Karpas-422 (cell line): ENCODE data around the gene PPEF2. TPM values are rescaled to one million over a fixed set of nuclear protein-coding genes. Genes with fewer than 3 reads are reported as not detected.

Source experiments
- DNase-seq: peaks from one replicate; pipeline ENCODE4 v3.0.0-alpha.2; 2015
- H2AFZ ChIP-seq: fragments of 200-600 bp; sonication (generic); 2 replicates; pipeline ENCODE4 v1.6.1; 2014; ENCODE audit warnings: antibody characterized with exemption, low read length, mixed read lengths
- H3K27ac ChIP-seq: fragments of 200-600 bp; sonication (generic); 2 replicates; pipeline ENCODE4 v1.5.1; 2014; ENCODE audit warnings: mild to moderate bottlenecking, low read length, moderate library complexity
- H3K27me3 ChIP-seq: fragments of 200-600 bp; sonication (generic); 2 replicates; pipeline ENCODE4 v1.6.1; 2014; ENCODE audit warnings: low read length, mixed read lengths
- H3K36me3 ChIP-seq: fragments of 200-600 bp; sonication (generic); 2 replicates; pipeline ENCODE4 v1.6.1; 2014; ENCODE audit warnings: low read length, mixed read lengths; ENCODE audit not compliant: insufficient read depth
- H3K4me1 ChIP-seq: fragments of 200-600 bp; sonication (generic); 2 replicates; pipeline ENCODE4 v1.6.1; 2014; ENCODE audit warnings: mild to moderate bottlenecking, low read length, mixed read lengths
- H3K4me2 ChIP-seq: fragments of 200-600 bp; sonication (generic); 2 replicates; pipeline ENCODE4 v1.6.1; 2014; ENCODE audit warnings: low read length, low read depth, mild to moderate bottlenecking; ENCODE audit not compliant: poor library complexity, severe bottlenecking
- H3K4me3 ChIP-seq: fragments of 200-600 bp; sonication (generic); 2 replicates; pipeline ENCODE4 v1.5.1; 2014; ENCODE audit warnings: mild to moderate bottlenecking, antibody characterized with exemption, low read length, mixed read lengths
- H3K79me2 ChIP-seq: fragments of 200-600 bp; sonication (generic); 2 replicates; pipeline ENCODE4 v1.6.1; 2014; ENCODE audit warnings: mild to moderate bottlenecking, low read length, mixed read lengths
- H3K9ac ChIP-seq: fragments of 200-600 bp; sonication (generic); 2 replicates; pipeline ENCODE4 v1.6.0; 2014; ENCODE audit warnings: low read length
- H3K9me2 ChIP-seq: fragments of 200-600 bp; sonication (generic), shearing (Covaris generic); replicated peaks from 2 replicates; pipeline ENCODE4 v1.6.0; 2014; ENCODE audit warnings: mild to moderate bottlenecking, low read length, moderate library complexity; ENCODE audit not compliant: insufficient read depth
- H3K9me3 ChIP-seq: fragments of 300-700, 200-600 bp; sonication (generic); 2 replicates; pipeline ENCODE4 v1.6.1; 2014; ENCODE audit warnings: low read length, mixed read lengths
- H4K20me1 ChIP-seq: fragments of 200-600 bp; sonication (generic); 2 replicates; pipeline ENCODE4 v1.6.1; 2014; ENCODE audit warnings: mild to moderate bottlenecking, antibody characterized with exemption, low read length, low read depth; ENCODE audit not compliant: insufficient read depth
- small RNA-seq: library from RNA; depleted of rRNA; stranded (forward); fragments of <200 nt; gene quantifications from one replicate; pipeline ENCODE3, GENCODE V24; 2014
- total RNA-seq: library from RNA; depleted of rRNA; stranded (reverse); fragments of >200 nt; shearing (Covaris generic); gene quantifications from 2 replicates; pipeline ENCODE4 v1.2.3, GENCODE V29; 2014; ENCODE audit warnings: low replicate concordance; rRNA removed

The PPEF2 gene
- total RNA-seq, 1 experiment from 2014 or later = not detected

- H3K4me2 ChIP-seq = no peak overlapping the region
- no peak overlapping the region for H3K9ac ChIP-seq
- H3K4me3 ChIP-seq = no peak overlapping the region
- H3K79me2 ChIP-seq = no peaks in the 10 kb centered on the region
- no peak overlapping the region for H3K27ac ChIP-seq
- no peaks in the 10 kb centered on the region for H3K36me3 ChIP-seq
- H2AFZ ChIP-seq = no peak overlapping the region
- H3K27me3 ChIP-seq = no peaks in the 10 kb centered on the region
- DNase-seq = no peak
- H3K9me3 ChIP-seq = no peaks in the 10 kb centered on the region
- H3K9me2 ChIP-seq = no peaks in the 10 kb centered on the region
- H3K4me1 ChIP-seq = no peaks in the 10 kb centered on the region
- H4K20me1 ChIP-seq = no peaks in the 10 kb centered on the region
These were observed 81.0 kb downstream of the PPEF2 start for GRCh38 chr4:75821216-75821615.

- Histone ChIP-seq H3K9ac (no peak overlapping the region), H2AFZ (no peak overlapping the region), H3K4me3 (no peak overlapping the region), H3K9me2 (no peaks in the 10 kb centered on the region), H3K79me2 (no peaks in the 10 kb centered on the region), H4K20me1 (no peaks in the 10 kb centered on the region), H3K27me3 (no peaks in the 10 kb centered on the region), H3K36me3 (no peaks in the 10 kb centered on the region), H3K4me2 (no peak overlapping the region), H3K4me1 (no peaks in the 10 kb centered on the region), H3K9me3 (no peaks in the 10 kb centered on the region), H3K27ac (no peak overlapping the region)
- DNase-seq = no peak
These were observed 81.6 kb downstream of the PPEF2 start for GRCh38 chr4:75820676-75821075.

- H3K4me2 ChIP-seq = no peak overlapping the region
- H3K36me3 ChIP-seq = no peaks in the 10 kb centered on the region
- H3K4me3 ChIP-seq = no peak overlapping the region
- no peaks in the 10 kb centered on the region for H4K20me1 ChIP-seq
- DNase-seq = no peak
- no peak overlapping the region for H3K27ac ChIP-seq
- no peak overlapping the region for H3K9ac ChIP-seq
- H3K9me3 ChIP-seq = no peaks in the 10 kb centered on the region
- H3K9me2 ChIP-seq = no peaks in the 10 kb centered on the region
- H3K79me2 ChIP-seq = no peaks in the 10 kb centered on the region
- H3K27me3 ChIP-seq = no peaks in the 10 kb centered on the region
- H3K4me1 ChIP-seq = no peaks in the 10 kb centered on the region
- no peak overlapping the region for H2AFZ ChIP-seq
These were observed 82.1 kb downstream of the PPEF2 start for GRCh38 chr4:75820197-75820596.

- no peaks in the 10 kb centered on the region for H3K9me3 ChIP-seq
- H3K4me3 ChIP-seq = no peak overlapping the region
- no peaks in the 10 kb centered on the region for H3K4me1 ChIP-seq
- no peak overlapping the region for H2AFZ ChIP-seq
- peaks cover 3% of the 10 kb centered on the region; the same call in 1 of the 2 replicates for H3K36me3 ChIP-seq
- H3K9me2 ChIP-seq = no peaks in the 10 kb centered on the region
- no peak overlapping the region for H3K9ac ChIP-seq
- no peaks in the 10 kb centered on the region for H3K79me2 ChIP-seq
- no peaks in the 10 kb centered on the region for H3K27me3 ChIP-seq
- no peaks in the 10 kb centered on the region for H4K20me1 ChIP-seq
- DNase-seq = no peak
- no peak overlapping the region for H3K27ac ChIP-seq
- H3K4me2 ChIP-seq = no peak overlapping the region
These were observed 83.1 kb downstream of the PPEF2 start for GRCh38 chr4:75819121-75819520.

GRCh38 chr4:75817901-75818300 is 84.4 kb downstream of the PPEF2 start:
- Histone ChIP-seq H3K79me2 (no peaks in the 10 kb centered on the region), H3K4me1 (no peaks in the 10 kb centered on the region), H3K27me3 (no peaks in the 10 kb centered on the region), H2AFZ (no peak overlapping the region), H3K9me2 (no peaks in the 10 kb centered on the region), H3K36me3 (peaks cover 3% of the 10 kb centered on the region; the same call in 1 of the 2 replicates), H3K4me2 (no peak overlapping the region), H3K9me3 (no peaks in the 10 kb centered on the region), H4K20me1 (no peaks in the 10 kb centered on the region), H3K27ac (no peak overlapping the region), H3K9ac (no peak overlapping the region), H3K4me3 (no peak overlapping the region)
- no peak for DNase-seq

Small RNAs within 50 kb of the gene (small RNA-seq; reads per million reads assigned to genes)
- 0.12 reads per million for gene RNU2-16P

Other genes with a start within 250 kb of the PPEF2 start
- gene G3BP2, start 229.0 kb downstream of the PPEF2 start, total RNA-seq = 50.5 and 81.0 TPM in 2 replicates
- 20.2 and 26.2 TPM in 2 replicates for gene USO1, start 177.9 kb downstream of the PPEF2 start, total RNA-seq
- 13.8 and 15.1 TPM in 2 replicates for gene NAAA, start 38.6 kb upstream of the PPEF2 start, total RNA-seq
- 24.9 and 27.3 TPM in 2 replicates for gene SDAD1, start 88.5 kb upstream of the PPEF2 start, total RNA-seq
- gene CXCL9, start 105.1 kb upstream of the PPEF2 start, total RNA-seq = not detected in 2 replicates
- not detected in 2 replicates for gene CXCL10, start 121.0 kb upstream of the PPEF2 start, total RNA-seq
- not detected in 2 replicates for gene CXCL11, start 133.6 kb upstream of the PPEF2 start, total RNA-seq
- gene ART3, start 172.3 kb upstream of the PPEF2 start, total RNA-seq = not detected in 2 replicates
- 12.3 and 26.3 TPM in 2 replicates for gene NUP54, start 245.9 kb upstream of the PPEF2 start, total RNA-seq